ENCODE measurements around the gene ZBTB8OS. TPM values are rescaled to one million over a fixed set of nuclear protein-coding genes. Genes with fewer than 3 reads are reported as not detected.

The ZBTB8OS gene
- total RNA-seq, 1 experiment from 2014 or later = 42.7 TPM

- Histone ChIP-seq H3K79me2 (ENCODE audit: low read depth) (no peaks in the 10 kb centered on the region), H4K20me1 (ENCODE audit: insufficient read depth) (0 out of 2 replicates have a peak, but pooled peaks cover 3% of the 10 kb centered on the region), H3K27ac (no peak overlapping the region), H2AFZ (no peak overlapping the region), H3F3A (ENCODE audit: insufficient read depth, low read depth) (peaks cover 13% of the 10 kb centered on the region; the same call in 1 of the 2 replicates), H3K4me2 (no peak overlapping the region), H3K36me3 (ENCODE audit: low read depth) (no peaks in the 10 kb centered on the region), H3K4me3 (no peak overlapping the region), H3K27me3 (ENCODE audit: insufficient read depth, low read depth) (no peaks in the 10 kb centered on the region), H3K9me3 (ENCODE audit: insufficient read depth, low read depth) (no peaks in the 10 kb centered on the region), H3K4me1 (replicated peaks; ENCODE audit: insufficient read depth) (peaks cover 5% of the 10 kb centered on the region; the same call in 1 of the 2 replicates), H3K9me2 (ENCODE audit: insufficient read depth) (no peaks in the 10 kb centered on the region)
- no TSS peak for BruUV-seq (replicated peaks)
- ChIA-PET CTCF (no interaction called here), POLR2A (ENCODE audit: unreplicated experiment) (no interaction called here)
- TF ChIP-seq CTCF (conservative IDR thresholded peaks at IDR 0.05) = no peak
- TF ChIP-seq EZH2 (IDR thresholded peaks at IDR 0.05; ENCODE audit: low read depth) = no peak
- intact Hi-C loops (cut with micrococcal nuclease; ENCODE audit: unreplicated experiment) = no loop called here
- DNase-seq = no peak
These were observed 57.4 kb downstream of the ZBTB8OS start for GRCh38 chr1:32592943-32593342.

- Histone ChIP-seq H3F3A (ENCODE audit: insufficient read depth, low read depth) (peaks cover 11% of the 10 kb centered on the region; the same call in 1 of the 2 replicates), H3K27me3 (ENCODE audit: insufficient read depth, low read depth) (no peaks in the 10 kb centered on the region), H3K9me3 (ENCODE audit: insufficient read depth, low read depth) (no peaks in the 10 kb centered on the region), H3K4me2 (no peak overlapping the region), H3K4me3 (no peak overlapping the region), H3K36me3 (ENCODE audit: low read depth) (0 out of 2 replicates have a peak, but pooled peaks cover 4% of the 10 kb centered on the region), H3K9me2 (ENCODE audit: insufficient read depth) (no peaks in the 10 kb centered on the region), H4K20me1 (ENCODE audit: insufficient read depth) (no peaks in the 10 kb centered on the region), H3K79me2 (ENCODE audit: low read depth) (no peaks in the 10 kb centered on the region), H3K27ac (no peak overlapping the region), H2AFZ (no peak overlapping the region), H3K4me1 (replicated peaks; ENCODE audit: insufficient read depth) (no peaks in the 10 kb centered on the region)
- ChIA-PET CTCF (no interaction called here), POLR2A (ENCODE audit: unreplicated experiment) (no interaction called here)
- no peak for DNase-seq
- intact Hi-C loops (cut with micrococcal nuclease; ENCODE audit: unreplicated experiment) = no loop called here
- TF ChIP-seq EZH2 (IDR thresholded peaks at IDR 0.05; ENCODE audit: low read depth) = no peak
- no peak for TF ChIP-seq CTCF (conservative IDR thresholded peaks at IDR 0.05)
- BruUV-seq (replicated peaks) = no TSS peak
These were observed 69.9 kb downstream of the ZBTB8OS start for GRCh38 chr1:32580348-32581017.

Other genes with a start within 250 kb of the ZBTB8OS start
- gene ZBTB8B, start 185.5 kb downstream of the ZBTB8OS start, total RNA-seq (2021) = 0.05 and 0.09 TPM in 2 replicates
- gene ZBTB8A, start 111.1 kb downstream of the ZBTB8OS start, total RNA-seq (2021) = 4.2 and 4.3 TPM in 2 replicates
- gene RBBP4, start 658 bp upstream of the ZBTB8OS start, total RNA-seq (2021) = 185 and 206 TPM in 2 replicates
- gene SYNC, start 52.2 kb upstream of the ZBTB8OS start, total RNA-seq (2021) = 2.1 and 2.8 TPM in 2 replicates
- gene YARS1, start 166.8 kb upstream of the ZBTB8OS start, total RNA-seq (2021) = 180 and 187 TPM in 2 replicates
- gene S100PBP, start 167.1 kb upstream of the ZBTB8OS start, total RNA-seq (2021) = 42.4 and 47.0 TPM in 2 replicates
- gene FNDC5, start 220.4 kb upstream of the ZBTB8OS start, total RNA-seq (2021) = not detected in 2 replicates
- not detected in 2 replicates for gene HPCA, start 235.9 kb upstream of the ZBTB8OS start, total RNA-seq (2021)

Data from PC-9 (cell line).